K562 (cell line): ENCODE data around the gene WNK1. TPM values are rescaled to one million over a fixed set of nuclear protein-coding genes. Genes with fewer than 3 reads are reported as not detected.

Experiments
- BACH1 ChIP-seq: fragments of 200-800 bp; sonication (Bioruptor generic); IDR thresholded peaks from 2 replicates; pipeline ENCODE4 v1.6.1; 2016; ENCODE audit warnings: missing genetic modification characterization, missing compliant biosample characterization
- CBFB ChIP-seq: sonication (generic); formaldehyde crosslinking; IDR thresholded peaks from 2 replicates; pipeline ENCODE4 v1.4.0; 2020; ENCODE audit warnings: mild to moderate bottlenecking, missing genetic modification reagents
- CHD4 ChIP-seq: fragments of 200-600 bp; sonication (generic); IDR thresholded peaks from 3 replicates; pipeline ENCODE4 v1.6.1; 2012; ENCODE audit warnings: low read depth, mild to moderate bottlenecking, mixed read lengths, low read length, inconsistent platforms; ENCODE audit not compliant: insufficient read depth, insufficient replicate concordance, poor library complexity, severe bottlenecking
- CTBP1 ChIP-seq: fragments of 450-650 bp; IDR thresholded peaks from 2 replicates; pipeline ENCODE4 v1.6.1; 2016; ENCODE audit warnings: borderline replicate concordance
- GTF2A2 ChIP-seq: IDR thresholded peaks from 2 replicates; pipeline ENCODE4 v1.6.1; 2016; ENCODE audit warnings: mild to moderate bottlenecking, missing genetic modification characterization, missing compliant biosample characterization
- HSF4 ChIP-seq: fragments of 250-450 bp; sonication (Bioruptor Pico); IDR thresholded peaks from 2 replicates; pipeline ENCODE4 v2.1.2; 2022; ENCODE audit warnings: mild to moderate bottlenecking, moderate library complexity, borderline replicate concordance
- NELFE ChIP-seq: IDR thresholded peaks from 2 replicates; pipeline ENCODE4 v1.6.1; 2011; ENCODE audit warnings: mild to moderate bottlenecking; ENCODE audit not compliant: insufficient read depth, insufficient read length
- PHF20 ChIP-seq: fragments of 450-650 bp; IDR thresholded peaks from 2 replicates; pipeline ENCODE4 v1.6.1; 2018; ENCODE audit not compliant: partially characterized antibody
- POLR2AphosphoS5 ChIP-seq: IDR thresholded peaks from 2 replicates; pipeline ENCODE4 v1.6.1; 2011; ENCODE audit warnings: mild to moderate bottlenecking, low read depth, low read length, moderate library complexity; ENCODE audit not compliant: control insufficient read depth, insufficient read depth
- PURB ChIP-seq: sonication (generic); formaldehyde crosslinking; IDR thresholded peaks from 2 replicates; pipeline ENCODE4 v1.9.0; 2021; ENCODE audit warnings: low read depth, mild to moderate bottlenecking, missing genetic modification reagents
- RB1 ChIP-seq: fragments of 450-650 bp; IDR thresholded peaks from 2 replicates; pipeline ENCODE4 v1.6.1; 2017; ENCODE audit warnings: low read depth, mild to moderate bottlenecking
- RHOXF2B ChIP-seq: fragments of 250-450 bp; sonication (Bioruptor Pico); conservative IDR thresholded peaks from 2 replicates; pipeline ENCODE4 v1.5.1; 2021
- SMAD4 ChIP-seq: fragments of 250-450 bp; sonication (Bioruptor Pico); conservative IDR thresholded peaks from 2 replicates; pipeline ENCODE4 v1.8.0; 2021; ENCODE audit warnings: inconsistent platforms, mild to moderate bottlenecking, moderate library complexity
- TCFL5 ChIP-seq: fragments of 250-450 bp; sonication (Bioruptor Pico); conservative IDR thresholded peaks from 2 replicates; pipeline ENCODE4 v1.6.1; 2021; ENCODE audit warnings: mild to moderate bottlenecking, moderate library complexity, matching md5 sums
- ZBTB1 ChIP-seq: sonication (generic); formaldehyde crosslinking; IDR thresholded peaks from 2 replicates; pipeline ENCODE4 v1.8.1; 2023; ENCODE audit warnings: missing genetic modification reagents, low read depth, mild to moderate bottlenecking, borderline replicate concordance
- ZKSCAN3 ChIP-seq: fragments of 250-450 bp; sonication (Bioruptor Pico); IDR thresholded peaks from 2 replicates; pipeline ENCODE4 v1.4.0; 2020
- ZKSCAN8 ChIP-seq: fragments of 200-800 bp; sonication (Bioruptor generic); IDR thresholded peaks from 2 replicates; pipeline ENCODE4 v1.6.1; 2016; ENCODE audit warnings: missing genetic modification characterization, missing compliant biosample characterization
- ZNF707 ChIP-seq: fragments of 250-450 bp; sonication (Bioruptor Pico); conservative IDR thresholded peaks from 2 replicates; pipeline ENCODE4 v1.8.0; 2022; ENCODE audit warnings: inconsistent platforms, mild to moderate bottlenecking, moderate library complexity
- polyA plus RNA-seq, 8 experiments: library from polyadenylated mRNA; depleted of rRNA in 4 of 8; stranded (reverse) in 5 of 8; unstranded in 3 of 8; fragments of >200 nt; fragmentation: Nextera tagmentation in 2 of 8; fragmentation: Illumina TruSeq in 1 of 8; extraction: Ambion mirVana in 2 of 8; extraction: Trizol in 1 of 8; gene quantifications; 2 replicates each; pipeline versions ENCODE4 v1.2.1 to v1.2.3, GENCODE V29; 2011 to 2014; ENCODE audit warnings: inconsistent platforms in 1 of 8, missing spikeins in 1 of 8
- total RNA-seq, 7 experiments: library from RNA; depleted of rRNA in 6 of 7; stranded (reverse); fragments of >200 nt in 6 of 7; fragmentation: Illumina TruSeq in 2 of 7; extraction: Trizol in 2 of 7; gene quantifications; 2 replicates each; pipeline versions ENCODE4 v1.2.1 to v1.2.3, GENCODE V29; 2011 to 2021; ENCODE audit warnings: low replicate concordance in 1 of 7
- TF ChIP-seq, protein P1 (sequence below): sonication (generic); formaldehyde crosslinking; IDR thresholded peaks from 2 replicates; pipeline ENCODE4 v1.8.1; 2022; ENCODE audit warnings: missing genetic modification reagents
- TF ChIP-seq, protein P2 (sequence below): fragments of 450-650 bp; formaldehyde crosslinking; IDR thresholded peaks from 2 replicates; pipeline ENCODE4 v1.4.0; 2020; ENCODE audit warnings: mild to moderate bottlenecking
- TF ChIP-seq, protein P3 (sequence below): fragments of 450-650 bp; formaldehyde crosslinking; IDR thresholded peaks from 2 replicates; pipeline ENCODE4 v1.4.0; 2020; ENCODE audit warnings: mild to moderate bottlenecking, mixed read lengths

WNK1 gene
- total and polyA plus RNA-seq, 9 of the 15 experiments (the other 6 are each of a cell fraction or from before 2014, with no cell fraction given), result 4.3 to 73.9 (median 31.0) TPM

DNA sequence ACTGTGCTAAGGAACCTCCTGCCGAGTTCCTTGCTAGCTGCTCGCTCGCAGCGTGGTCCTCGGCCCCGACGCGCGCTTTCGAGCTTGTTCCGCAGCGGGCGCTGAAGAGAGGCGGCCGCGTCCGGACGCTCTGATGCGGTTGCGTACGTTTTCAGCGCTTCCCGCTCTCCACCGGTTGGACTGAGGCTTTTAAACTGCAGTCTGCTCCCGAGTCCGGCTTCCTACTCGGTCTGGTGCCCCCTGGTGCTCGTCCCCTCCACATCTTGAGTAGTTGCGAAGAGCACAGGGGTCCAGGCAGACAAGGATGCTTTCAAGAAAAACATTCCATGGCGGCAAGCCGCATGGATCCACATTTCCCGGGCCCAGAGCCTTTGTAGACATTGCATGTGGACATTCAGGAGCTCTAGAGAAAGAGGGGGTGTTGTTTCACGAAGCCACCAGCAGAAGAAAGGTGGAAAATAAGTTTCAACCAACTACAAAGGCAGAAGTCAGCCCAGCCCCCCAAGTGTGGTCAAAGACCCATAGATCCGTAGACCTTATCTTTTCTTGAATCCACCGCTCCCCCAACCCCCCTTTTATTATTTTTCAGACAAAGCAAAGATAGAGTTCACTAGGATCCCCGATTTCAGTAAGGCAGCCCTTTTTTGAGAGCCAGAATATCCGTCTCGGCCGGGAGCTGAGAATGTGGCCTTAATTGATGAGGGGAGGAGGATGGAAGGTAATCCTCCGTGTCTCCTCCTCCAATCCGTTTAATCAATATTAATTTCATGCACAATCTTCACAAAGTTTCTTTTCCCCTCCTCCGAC is 984 bp upstream of the WNK1 start (continued):
- TF ChIP-seq CTBP1, result peak; percentile 97
- no peak for TF ChIP-seq RHOXF2B (CRISPR knock-in tag)
- TF ChIP-seq, protein P1, sequence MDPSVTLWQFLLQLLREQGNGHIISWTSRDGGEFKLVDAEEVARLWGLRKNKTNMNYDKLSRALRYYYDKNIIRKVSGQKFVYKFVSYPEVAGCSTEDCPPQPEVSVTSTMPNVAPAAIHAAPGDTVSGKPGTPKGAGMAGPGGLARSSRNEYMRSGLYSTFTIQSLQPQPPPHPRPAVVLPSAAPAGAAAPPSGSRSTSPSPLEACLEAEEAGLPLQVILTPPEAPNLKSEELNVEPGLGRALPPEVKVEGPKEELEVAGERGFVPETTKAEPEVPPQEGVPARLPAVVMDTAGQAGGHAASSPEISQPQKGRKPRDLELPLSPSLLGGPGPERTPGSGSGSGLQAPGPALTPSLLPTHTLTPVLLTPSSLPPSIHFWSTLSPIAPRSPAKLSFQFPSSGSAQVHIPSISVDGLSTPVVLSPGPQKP (CRISPR knock-in tag), result no peak
- TF ChIP-seq SMAD4 (CRISPR knock-in tag), result no peak; the same call in 1 of the 2 replicates
- no peak for TF ChIP-seq ZBTB1 (CRISPR knock-in tag)
- no peak for TF ChIP-seq ZNF707 (CRISPR knock-in tag)
- TF ChIP-seq ZKSCAN3 (CRISPR knock-in tag), result no peak
- TF ChIP-seq TCFL5 (CRISPR knock-in tag), result no peak
- no peak for TF ChIP-seq ZKSCAN8 (CRISPR knock-in tag)
- TF ChIP-seq PHF20, result no peak
- TF ChIP-seq PURB (CRISPR knock-in tag), result no peak
- no peak for TF ChIP-seq CBFB (CRISPR knock-in tag)
- no peak for TF ChIP-seq BACH1 (tag)
- TF ChIP-seq NELFE, result no peak
- TF ChIP-seq GTF2A2 (tag), result no peak
- TF ChIP-seq, protein P2, sequence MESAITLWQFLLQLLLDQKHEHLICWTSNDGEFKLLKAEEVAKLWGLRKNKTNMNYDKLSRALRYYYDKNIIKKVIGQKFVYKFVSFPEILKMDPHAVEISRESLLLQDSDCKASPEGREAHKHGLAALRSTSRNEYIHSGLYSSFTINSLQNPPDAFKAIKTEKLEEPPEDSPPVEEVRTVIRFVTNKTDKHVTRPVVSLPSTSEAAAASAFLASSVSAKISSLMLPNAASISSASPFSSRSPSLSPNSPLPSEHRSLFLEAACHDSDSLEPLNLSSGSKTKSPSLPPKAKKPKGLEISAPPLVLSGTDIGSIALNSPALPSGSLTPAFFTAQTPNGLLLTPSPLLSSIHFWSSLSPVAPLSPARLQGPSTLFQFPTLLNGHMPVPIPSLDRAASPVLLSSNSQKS (CRISPR knock-in tag), result no peak
- TF ChIP-seq HSF4 (CRISPR knock-in tag), result no peak
- peak; percentile 84 for TF ChIP-seq RB1
- TF ChIP-seq CHD4, result no peak
- TF ChIP-seq POLR2AphosphoS5, result peak; percentile 68; the same call in 1 of the 2 replicates
- TF ChIP-seq, protein P3, sequence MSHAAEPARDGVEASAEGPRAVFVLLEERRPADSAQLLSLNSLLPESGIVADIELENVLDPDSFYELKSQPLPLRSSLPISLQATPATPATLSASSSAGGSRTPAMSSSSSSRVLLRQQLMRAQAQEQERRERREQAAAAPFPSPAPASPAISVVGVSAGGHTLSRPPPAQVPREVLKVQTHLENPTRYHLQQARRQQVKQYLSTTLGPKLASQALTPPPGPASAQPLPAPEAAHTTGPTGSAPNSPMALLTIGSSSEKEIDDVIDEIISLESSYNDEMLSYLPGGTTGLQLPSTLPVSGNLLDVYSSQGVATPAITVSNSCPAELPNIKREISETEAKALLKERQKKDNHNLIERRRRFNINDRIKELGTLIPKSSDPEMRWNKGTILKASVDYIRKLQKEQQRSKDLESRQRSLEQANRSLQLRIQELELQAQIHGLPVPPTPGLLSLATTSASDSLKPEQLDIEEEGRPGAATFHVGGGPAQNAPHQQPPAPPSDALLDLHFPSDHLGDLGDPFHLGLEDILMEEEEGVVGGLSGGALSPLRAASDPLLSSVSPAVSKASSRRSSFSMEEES (CRISPR knock-in tag), result no peak
